NCI-H2196 (cell line): ENCODE measurements around the gene MMP17.
A peak's percentile ranks its signal among the peaks of the same experiment; 100 is the strongest.

Source experiments
- DNase-seq: peaks from one replicate; lab custom pipeline; 2025; ENCODE audit not compliant: unreplicated experiment; lab: John Stamatoyannopoulos, UW

MMP17 gene

DNA sequence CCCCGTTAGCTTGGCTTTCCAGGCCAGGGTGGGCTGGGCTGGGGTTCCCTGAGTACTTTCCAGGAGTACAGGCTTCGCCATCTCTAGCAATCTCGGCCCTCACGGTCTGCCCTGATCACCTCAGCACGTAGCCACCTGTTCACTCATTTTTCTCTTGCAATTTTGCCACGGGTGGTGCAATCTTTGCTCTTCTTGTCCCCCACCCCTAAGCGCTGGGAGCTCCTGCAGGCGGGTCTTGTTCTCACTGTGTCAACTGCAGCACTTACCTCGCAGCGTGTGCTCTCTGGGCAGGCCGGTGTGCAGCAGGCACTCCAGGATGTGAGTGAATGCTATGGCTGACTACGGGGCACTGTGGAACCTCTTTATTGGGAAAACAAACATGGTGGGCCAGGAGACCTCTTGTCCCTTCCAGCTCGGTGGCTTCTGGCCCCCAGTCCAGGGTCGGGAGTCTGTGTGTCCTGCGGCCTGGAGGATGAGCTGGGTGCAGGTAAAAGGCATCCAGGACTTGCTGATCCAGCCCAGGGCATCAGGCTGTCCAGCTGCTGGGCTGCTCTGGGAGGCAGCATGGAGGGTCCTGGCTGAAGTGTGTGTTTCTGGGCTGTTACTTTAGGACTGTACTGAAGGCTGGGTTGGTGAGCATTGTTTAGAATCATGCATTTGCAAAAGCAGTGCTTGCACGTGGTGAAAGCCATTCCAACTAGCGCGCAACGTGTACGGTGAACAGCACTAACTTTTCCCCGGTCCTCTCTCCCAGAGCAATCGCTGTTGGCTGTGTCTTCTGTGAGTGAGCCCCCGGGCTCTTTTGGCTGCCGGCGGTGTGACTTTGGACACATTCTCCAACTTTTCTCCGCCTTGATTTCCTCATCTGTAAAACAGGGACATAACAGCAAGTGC lies 64.8 kb downstream of the MMP17 start:
- no peak for DNase-seq

DNA sequence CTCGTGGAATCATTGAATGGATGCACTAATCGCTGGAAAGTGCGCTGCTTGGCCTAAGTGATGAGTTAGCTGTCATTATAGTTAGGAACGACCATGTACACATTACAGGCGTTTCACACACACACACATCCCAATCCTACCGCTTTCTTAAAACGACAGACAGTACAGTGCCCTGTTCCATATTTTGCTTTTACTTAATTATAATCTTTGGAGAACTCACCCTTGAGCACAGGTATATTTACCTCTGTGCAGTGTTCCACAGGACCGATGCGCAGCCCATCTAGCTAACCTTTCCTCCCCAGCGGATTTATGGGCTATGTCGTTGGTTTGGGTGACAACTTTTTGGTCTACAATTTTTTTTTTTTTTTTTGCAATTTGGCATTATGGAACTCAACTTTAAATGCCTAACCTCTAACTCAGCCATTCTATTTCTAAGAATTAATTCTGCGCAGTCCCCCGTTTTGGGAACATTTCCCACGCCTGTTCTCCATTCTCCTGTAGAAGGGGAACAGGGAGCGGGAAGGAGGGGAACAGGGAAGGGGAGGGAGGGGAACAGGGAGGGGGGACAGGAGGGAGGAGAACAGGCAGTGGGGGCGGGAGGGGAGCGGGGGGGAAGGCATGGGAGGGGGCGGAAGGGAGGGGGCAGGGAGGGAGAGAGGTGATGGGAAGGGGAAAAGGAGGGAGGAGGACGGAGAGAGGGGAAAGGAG lies 65.6 kb downstream of the MMP17 start:
- DNase-seq, result no peak

DNA sequence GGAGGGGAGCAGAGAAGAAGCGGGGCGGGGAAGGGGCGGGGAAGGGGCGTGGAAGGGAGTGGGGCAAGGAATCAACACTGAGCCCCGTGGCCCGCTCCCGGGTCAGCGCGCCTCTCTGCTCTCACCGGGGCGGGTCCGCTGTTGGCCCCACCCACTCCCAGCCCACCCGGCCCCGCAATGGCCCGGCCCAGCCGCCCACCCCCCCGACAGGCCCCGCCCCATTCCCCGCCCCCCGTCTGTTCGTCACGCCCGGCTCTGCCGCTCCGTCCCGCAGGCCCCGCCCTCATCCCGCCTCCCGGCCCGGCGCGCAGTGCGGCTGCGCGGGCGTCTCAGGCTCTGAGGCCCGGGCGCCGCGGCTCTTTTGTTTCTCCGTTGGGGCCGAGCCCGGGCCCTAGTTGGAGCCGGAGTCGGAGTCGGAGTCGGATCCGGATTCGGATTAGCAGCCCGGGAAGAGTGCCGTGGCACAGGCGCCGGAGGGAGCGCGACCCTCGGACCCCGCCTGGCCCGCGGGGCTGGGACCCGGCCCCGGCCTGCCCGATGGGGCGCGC lies 66.2 kb downstream of the MMP17 start, which contains the start of gene ULK1:
TSS of gene ULK1 (plus strand) at position 310 of the 548 bp plus-strand sequence. CDS start 380 bp downstream, outside the sequence.
- DNase-seq, result peak; percentile 89

DNA sequence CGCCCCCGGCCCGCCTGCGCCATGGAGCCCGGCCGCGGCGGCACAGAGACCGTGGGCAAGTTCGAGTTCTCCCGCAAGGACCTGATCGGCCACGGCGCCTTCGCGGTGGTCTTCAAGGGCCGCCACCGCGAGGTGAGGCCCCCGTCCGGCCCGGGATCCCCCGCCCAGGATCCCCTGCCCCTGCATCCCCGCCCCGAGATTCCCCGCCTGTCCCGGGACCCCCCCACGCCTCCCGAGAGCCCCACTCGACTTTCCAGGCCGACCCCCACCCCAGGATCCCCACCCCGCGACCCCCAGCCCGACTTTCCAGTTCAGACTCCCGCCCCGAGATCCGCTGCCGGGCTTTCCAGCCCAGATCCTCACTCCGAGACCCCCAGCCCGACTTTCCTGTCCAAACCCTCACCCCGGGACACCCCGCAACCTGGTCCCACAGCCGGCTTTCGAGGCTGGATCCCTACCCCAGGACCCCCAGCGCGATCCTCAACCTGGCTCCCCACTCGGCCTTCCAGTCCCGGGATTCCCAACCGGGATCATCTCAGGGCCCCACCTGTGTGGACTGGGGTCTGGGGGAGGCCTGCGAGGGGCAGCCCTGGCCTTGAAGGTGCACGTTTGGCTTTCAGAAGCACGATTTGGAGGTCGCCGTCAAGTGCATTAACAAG lies 66.9 kb downstream of the MMP17 start:
- DNase-seq, result no peak

DNA sequence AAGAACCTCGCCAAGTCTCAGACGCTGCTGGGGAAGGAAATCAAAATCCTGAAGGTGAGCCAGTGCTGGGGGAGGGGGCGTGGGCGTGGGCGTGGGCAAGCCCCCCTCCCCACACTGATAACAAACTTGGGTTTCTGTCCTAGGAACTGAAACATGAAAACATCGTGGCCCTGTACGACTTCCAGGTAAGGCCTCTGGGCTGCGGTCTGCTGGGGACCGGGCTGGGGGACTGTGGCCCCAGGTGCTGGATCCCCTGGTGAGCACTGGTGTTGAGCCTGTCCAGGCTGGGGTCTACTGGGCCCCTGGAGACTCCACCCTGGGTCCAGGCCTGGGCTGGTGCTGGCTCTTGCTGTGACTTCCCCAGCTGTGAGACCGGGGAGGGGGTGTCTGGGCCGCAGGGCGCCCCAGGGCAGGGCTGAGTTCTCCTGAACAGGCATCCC lies 67.5 kb downstream of the MMP17 start:
- DNase-seq, result no peak

DNA sequence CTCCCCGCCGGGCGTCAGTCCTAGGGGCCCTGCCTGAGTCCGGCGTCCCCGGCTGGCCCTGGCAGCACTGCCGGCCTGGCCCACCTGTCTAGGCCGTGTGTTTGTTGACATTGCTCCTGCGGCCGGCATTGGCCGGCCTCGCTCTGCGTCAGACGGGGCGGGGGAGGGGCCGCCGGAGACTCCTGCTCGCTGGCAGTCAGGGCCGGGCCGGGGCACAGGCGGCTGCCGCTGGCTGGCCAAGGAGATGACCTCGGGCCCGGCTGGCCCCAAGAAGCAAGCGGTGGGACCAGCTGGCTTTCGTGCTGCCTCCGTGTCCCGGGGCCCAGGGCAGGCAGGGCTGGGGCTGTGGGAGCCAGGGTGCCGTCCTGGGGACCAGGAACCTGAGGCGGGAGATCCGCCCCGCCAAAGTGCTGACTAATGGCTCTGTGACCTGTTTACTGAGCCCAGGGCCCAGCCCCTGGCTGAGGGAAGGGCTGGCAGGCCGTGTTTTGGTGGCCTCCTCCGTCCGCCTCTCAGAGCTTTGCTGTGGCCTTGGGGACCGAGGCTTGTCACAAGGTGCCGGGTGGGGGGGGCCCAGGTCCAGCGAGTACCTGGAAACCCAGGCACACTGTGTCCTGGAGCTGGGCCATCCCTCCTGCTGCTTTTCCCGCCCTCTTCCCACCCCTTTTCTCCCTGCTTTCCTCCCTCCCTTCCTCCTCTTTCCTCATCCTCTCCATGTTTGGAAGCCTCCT lies 68.1 kb downstream of the MMP17 start:
- DNase-seq, result peak; percentile 91

DNA sequence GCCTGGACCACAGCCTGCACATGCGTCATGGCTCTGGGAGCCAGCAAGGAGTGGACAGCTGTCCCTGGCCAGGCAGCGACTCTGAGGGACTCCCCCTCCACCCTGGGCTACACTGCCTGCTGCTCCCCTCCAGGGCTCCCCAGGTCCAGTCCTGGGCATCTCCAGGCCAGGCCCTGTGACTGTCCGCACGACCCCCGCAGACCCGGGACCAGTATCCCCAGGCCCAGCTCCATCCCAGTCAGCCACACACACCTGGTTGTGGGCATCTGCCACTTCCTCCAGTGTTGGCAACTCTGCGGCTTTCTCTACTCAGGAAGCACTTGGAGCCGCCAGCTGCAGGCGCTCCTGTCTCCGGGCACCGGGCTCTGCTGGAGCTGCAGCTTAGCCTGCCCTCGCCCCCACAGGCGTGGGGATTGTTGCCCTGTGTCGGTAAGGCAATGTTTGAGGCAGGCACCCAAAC lies 68.6 kb downstream of the MMP17 start:
- peak; percentile 64 for DNase-seq

DNA sequence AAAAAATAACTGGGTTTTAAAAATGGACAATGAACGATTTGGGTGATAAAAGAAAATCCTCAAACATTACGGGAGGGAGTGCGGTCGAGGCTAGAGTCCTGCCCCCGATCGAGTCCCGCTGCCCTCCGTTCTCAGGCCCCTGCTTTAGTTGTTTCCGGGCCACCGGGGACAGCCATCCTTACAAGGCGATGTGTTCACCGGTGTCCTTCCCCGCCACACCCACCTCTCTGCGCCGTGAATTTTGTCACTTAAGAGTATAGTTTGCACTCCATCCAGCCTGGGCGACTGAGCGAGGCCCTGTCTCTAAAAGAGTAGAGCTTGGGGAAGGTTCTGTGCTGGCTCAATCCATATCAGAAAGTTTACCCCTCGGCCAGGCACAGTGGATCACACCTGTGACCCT lies 69.1 kb downstream of the MMP17 start:
- no peak for DNase-seq

DNA sequence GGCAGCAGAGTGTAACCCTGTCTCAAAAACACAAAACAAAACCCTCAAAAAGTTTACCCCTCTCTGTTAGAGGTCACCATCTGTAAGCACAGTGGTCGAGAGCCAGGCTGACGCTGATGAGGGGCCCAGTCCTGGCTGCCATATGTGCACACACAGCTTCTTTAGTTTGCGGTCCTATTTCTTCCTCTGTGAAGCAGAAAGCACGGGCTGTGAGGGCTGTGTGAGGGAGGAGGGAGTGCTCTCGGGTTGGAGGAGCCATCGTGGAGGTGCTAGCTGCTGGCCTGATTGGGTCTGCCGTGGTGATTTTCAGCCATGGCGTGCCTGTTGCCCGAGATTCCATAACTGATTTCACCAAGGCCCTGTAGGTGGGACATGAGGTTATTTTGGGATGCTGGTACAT lies 69.7 kb downstream of the MMP17 start:
- DNase-seq, result no peak

DNA sequence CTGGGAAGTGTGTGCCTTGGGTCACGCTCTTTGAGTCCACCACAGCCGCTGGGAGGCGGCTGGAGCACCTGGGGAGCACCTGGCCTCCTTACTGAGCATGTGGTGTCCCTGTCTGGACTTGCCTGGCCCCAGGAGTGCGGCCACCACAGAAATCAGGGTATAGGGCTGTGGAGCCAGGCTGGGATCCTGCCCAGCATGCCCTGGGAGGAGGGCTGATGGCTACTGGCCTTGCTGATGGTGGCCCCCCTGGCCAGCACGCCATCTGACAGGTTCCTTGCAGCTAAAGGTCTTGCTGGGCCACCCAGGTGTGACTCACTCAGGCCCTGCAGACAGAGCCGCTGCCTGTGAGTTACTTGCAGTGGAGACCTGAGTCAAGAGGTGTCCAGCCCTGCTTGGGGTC lies 72.2 kb downstream of the MMP17 start:
- peak; percentile 28 for DNase-seq
